Measurements from ENCODE around the gene ZNF622. TPM values are rescaled to one million over a fixed set of nuclear protein-coding genes. Genes with fewer than 3 reads are reported as not detected.

ZNF622 gene
- total and polyA plus RNA-seq, 2 of the 13 experiments (the other 11 are each of a cell fraction or from before 2014, with no cell fraction given) = 12.1 to 44.7 TPM

- TF ChIP-seq ZNF7 (CRISPR knock-in tag; IDR thresholded peaks at IDR 0.05) (no peak), MATR3 (CRISPR knock-in tag; IDR thresholded peaks at IDR 0.05) (no peak), ZBTB43 (CRISPR knock-in tag; conservative IDR thresholded peaks at IDR 0.05) (peak; percentile 71), SNAPC2 (CRISPR knock-in tag; IDR thresholded peaks at IDR 0.05) (no peak), FOSL1 (CRISPR knock-in tag; IDR thresholded peaks at IDR 0.05; ENCODE audit: borderline replicate concordance) (no peak; the same call in 1 of the 2 replicates), TGIF2 (CRISPR knock-in tag; IDR thresholded peaks at IDR 0.05) (peak; percentile 94), ZHX1 (CRISPR knock-in tag; IDR thresholded peaks at IDR 0.05; ENCODE audit: low read depth) (0 out of 2 replicates have a peak, but pooled peaks have one; percentile 49), CCAR2 (optimal IDR thresholded peaks at IDR 0.05; ENCODE audit: low read depth, low read length) (no peak), CHD4 (IDR thresholded peaks at IDR 0.05; ENCODE audit: borderline replicate concordance, low read length) (no peak), LBX2 (CRISPR knock-in tag; IDR thresholded peaks at IDR 0.05; ENCODE audit: borderline replicate concordance) (no peak), CEBPZ (IDR thresholded peaks at IDR 0.05; ENCODE audit: low read length) (no peak), TOE1 (CRISPR knock-in tag; IDR thresholded peaks at IDR 0.05) (no peak), ZBTB8A (CRISPR knock-in tag; IDR thresholded peaks at IDR 0.05; ENCODE audit: borderline replicate concordance, low read depth) (no peak), HNF1A (IDR thresholded peaks at IDR 0.05; ENCODE audit: low read depth) (no peak), HNF1A (CRISPR knock-in tag; IDR thresholded peaks at IDR 0.05; ENCODE audit: borderline replicate concordance) (peak; percentile 52; the same call in 1 of the 2 replicates), PITX1 (CRISPR knock-in tag; IDR thresholded peaks at IDR 0.05) (peak; percentile 17; the same call in 1 of the 2 replicates)
Observed at GRCh38 chr5:16465544-16466432, at the start of gene ZNF622 (continued).

Measured in HepG2 (cell line).